Tibial nerve (tissue), 3 donors: ENCODE data around the gene CARD6.

ENCODE experiments used
- CTCF ChIP-seq, 5 experiments: fragments of 200-600 bp in 3 of 5; fragments of 450-650 bp in 2 of 5; sonication (generic) in 3 of 5; IDR thresholded peaks; one replicate each; pipeline ENCODE4 v1.5.1; 2016 to 2019; ENCODE audit warnings: antibody characterized with exemption in 5 of 5, mild to moderate bottlenecking in 3 of 5, moderate library complexity in 2 of 5
- POLR2A ChIP-seq, 2 donors: fragments of 450-650 bp; IDR thresholded peaks; one replicate each; pipeline ENCODE4 v1.6.1; 2017; ENCODE audit warnings: antibody characterized with exemption in 2 of 2, mild to moderate bottlenecking in 2 of 2, moderate library complexity in 2 of 2

DNA sequence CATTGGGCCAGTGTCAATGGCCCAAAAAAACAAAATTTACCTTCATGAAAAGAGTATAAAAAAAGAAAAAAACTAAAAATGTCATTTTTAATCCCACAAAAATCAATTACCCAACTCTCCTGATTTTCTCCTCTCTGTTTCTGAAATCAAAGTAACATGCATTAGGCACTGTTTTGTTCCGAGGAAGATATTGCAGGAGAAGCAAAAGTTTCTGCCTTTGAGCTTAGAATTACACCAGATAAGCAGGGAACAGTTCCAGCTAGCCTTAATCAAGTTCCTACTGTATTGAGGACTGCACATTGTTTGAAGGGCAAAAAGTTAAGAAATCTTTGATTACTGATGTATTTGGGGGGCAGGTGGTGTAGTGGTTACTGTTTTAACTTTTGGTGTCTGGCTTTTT, 41.9 kb upstream of the CARD6 start:
- TF ChIP-seq POLR2A (IDR thresholded peaks at IDR 0.05) (no peak), CTCF (IDR thresholded peaks at IDR 0.05) (no peak)
